ENCODE data around the gene DBP.
A peak's percentile ranks its signal among the peaks of the same experiment; 100 is the strongest.
"Not testable (repeated sequence)": the region's sequence is repeated elsewhere in the genome, so short reads cannot be mapped to it uniquely, and the experiment has no call there.

The DBP gene

GRCh38 chr19:48665786-48666185, 28.6 kb upstream of the DBP start:
- DNase-seq (ENCODE audit: low spot score), result no peak

DNA sequence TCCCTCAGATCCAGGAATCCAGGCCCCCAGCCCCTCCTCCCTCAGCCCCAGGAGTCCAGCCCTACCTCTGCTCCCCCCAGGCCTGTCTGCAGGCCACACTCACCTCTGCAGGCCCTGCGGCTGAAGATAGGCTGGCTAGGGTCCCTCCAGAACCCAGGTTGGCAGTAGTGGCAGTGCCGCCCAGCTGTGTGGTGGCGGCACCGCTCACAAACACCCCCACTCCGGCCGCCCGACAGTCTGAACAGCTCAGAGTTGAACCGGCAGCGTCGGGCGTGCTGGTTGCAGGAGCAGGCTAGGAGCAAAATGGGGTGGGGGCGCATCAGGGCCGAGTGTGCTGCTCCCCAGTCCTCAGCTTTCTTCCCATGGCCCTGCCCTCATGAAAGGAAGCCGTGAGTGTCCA, 27.3 kb upstream of the DBP start:
- peak; percentile 6 for DNase-seq (ENCODE audit: low spot score)

- DNase-seq (ENCODE audit: low spot score), result peak; percentile 8
These were observed 26.5 kb upstream of the DBP start for GRCh38 chr19:48663667-48664066.

DNA sequence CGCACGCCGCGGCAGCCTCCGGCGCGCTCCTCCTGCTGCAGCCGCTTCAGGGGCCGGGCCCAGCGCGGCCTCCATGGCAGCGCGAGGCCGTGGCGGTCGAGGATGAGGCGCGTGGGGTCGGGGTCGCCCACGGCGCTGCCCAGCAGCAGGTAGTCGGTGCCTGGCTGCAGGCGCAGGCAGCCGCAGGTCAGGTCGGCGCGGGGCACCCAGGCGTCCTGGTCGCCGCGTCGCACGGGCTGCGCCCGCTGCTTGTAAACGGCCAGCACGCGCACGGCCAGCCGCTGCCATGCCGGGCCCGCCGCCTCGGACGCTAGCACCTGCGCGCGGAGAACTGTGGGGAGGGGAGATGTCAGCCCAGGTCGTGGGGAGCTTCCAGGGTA, 24.5 kb upstream of the DBP start:
- peak; percentile 19 for DNase-seq (ENCODE audit: low spot score)

DNA sequence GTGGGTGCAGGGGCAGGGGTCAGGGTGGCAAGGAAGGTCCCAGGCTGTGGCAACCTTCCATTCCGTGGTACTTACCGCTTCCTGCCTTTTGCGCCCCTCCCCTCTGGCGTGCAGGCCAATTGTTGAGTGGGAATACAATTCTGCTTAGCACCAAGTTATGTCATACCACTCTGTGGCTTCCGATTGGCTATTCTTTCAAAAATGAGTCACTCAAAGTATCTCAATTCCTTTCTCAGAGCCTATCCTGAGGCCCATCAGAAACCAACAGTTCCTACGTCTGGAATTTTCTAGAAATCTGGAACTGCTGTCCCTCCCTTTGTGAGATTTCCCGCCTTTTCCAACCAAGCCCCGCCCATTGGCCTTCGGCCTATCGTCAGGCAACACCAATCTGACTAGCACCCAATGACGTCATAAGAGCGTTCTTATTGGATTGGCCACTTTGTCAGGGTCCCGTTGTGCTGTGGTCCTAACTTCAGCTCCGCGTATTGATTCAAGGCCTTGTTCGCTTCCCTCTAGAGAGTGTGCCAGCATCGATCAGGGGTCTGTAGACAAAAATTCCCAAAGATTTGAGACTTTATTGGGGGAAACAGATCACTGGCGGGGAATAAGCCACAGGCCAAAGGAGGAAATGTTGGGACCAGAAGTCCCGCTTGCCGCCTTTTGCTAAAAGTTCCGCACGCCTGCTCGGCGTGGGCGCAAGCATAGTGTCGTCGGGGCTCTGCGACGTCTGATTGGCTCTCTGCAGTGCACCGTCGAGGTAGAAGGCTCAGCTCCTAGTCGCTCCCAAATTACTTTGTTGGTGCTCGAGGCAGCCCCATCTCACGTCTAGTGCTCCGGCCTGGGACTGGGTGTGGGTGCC, 23.9 kb upstream of the DBP start:
- DNase-seq (ENCODE audit: low spot score), result peak; percentile 94

DNA sequence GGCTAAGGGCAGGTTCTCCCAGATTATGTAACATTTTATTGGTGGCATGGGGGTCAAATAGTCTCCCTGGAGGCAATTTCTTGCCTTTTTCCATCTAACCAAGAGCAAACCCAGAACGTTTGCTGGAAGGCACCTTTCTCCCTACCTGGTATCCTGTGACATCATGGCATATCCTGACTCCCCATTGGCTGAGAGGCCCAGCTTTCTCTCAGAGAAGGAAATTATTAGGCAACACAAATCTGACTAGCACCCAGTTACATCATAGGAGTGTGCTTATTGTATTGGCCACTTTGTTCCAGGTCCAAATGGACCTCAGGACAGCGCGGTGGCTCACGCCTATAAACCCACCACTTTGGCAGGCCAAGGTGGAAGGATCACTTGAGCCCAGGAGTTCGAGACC, 22.6 kb upstream of the DBP start:
- peak; percentile 44 for DNase-seq (ENCODE audit: low spot score)

GRCh38 chr19:48658483-48658882, 21.3 kb upstream of the DBP start:
- DNase-seq (ENCODE audit: low spot score), result no peak

GRCh38 chr19:48657828-48658227, 20.6 kb upstream of the DBP start:
- not testable (repeated sequence) for DNase-seq (ENCODE audit: low spot score)

- DNase-seq (ENCODE audit: low spot score), result peak; percentile 18
These were observed 19.8 kb upstream of the DBP start for GRCh38 chr19:48656840-48657474.

DNA sequence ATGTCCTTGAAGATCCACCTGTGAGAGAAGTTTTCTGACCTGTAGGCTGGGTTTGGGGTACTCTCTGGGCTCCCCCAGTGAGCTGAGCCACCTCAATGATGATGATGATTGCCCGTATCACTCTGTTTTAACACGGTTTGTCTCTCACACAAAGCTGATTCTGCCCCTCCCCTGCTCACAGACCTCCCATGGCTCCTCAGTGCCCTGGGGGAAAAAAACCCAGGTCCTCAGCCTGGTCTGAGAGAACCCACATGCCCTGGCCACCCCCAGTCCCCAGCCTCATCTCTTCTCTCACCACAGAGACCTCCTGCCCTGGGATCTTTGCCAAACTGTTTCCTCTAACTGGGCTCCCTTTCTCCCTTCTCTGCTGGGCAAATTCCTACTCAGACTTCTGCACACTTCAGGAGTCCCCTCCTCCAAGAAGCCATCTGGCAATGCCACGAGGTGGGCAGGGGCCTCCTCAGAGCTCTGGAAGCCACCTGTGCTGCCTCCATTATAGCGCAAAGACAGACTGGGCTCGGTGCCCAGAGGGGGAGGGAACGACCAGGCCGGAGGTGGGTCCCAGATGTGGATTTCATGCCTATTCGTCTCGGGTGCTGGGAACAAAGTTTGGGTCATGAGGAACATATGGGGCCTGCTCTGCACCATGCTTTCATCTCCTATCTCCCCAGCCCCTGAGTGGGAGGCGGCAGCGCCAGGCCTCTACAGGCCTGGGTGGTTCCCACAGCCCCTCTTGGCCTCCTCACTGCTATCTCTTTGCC, 17.3 kb upstream of the DBP start:
- no peak for DNase-seq (ENCODE audit: low spot score)

- DNase-seq (ENCODE audit: low spot score), result no peak
These were observed 14.5 kb upstream of the DBP start for GRCh38 chr19:48651683-48652048.

DNA sequence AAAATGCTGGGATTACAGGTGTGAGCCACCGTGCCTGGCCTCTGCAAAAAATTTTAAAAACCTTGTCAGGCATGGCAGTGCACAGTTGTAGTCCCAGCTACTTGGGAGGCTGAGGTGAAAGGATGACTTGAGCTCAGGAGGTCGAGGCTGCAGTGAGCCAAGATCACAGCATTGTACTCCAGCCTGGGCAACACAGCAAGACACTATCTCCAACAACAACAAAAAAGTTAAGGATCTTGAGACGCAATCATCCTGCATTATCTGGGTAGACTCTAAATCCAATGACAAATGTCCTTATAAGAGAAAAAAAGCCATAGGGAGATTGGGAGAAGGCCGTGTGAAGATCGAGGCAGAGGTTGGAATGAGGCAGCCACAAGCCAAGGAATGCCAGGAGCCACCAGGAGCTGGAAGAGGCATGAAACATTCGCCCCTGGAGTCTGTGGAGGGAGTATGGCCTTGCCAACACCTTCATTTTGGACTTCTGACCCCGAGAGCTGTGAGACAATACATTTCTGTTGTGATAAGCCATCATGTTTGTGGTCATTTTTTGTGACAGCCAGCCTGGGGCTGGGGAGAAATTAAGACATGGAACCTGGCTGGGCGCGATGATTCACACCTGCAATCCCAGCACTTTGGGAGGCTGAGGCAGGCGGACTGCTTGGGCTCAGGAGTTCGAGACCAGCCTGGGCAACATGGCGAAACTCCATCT, 13.9 kb upstream of the DBP start:
- no peak for DNase-seq (ENCODE audit: low spot score)

DNA sequence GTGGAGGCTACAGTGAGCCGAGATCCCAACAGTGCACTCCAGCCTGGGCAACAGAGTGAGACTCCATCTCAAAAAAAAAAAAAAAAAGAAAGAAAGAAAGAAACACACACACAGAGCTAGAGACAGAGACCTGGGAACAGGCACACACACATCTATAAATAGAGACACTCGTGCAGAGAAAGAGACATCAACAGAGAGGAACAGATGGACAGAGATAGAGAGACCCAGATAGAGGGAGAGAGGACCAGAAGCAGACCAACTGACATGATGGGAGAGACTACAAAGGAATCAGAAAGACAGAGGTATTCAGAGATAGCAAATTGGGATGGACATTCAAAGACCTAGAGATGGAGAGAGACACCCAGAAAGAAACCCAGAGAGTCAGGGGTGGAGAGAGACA, 11.0 kb upstream of the DBP start:
- DNase-seq (ENCODE audit: low spot score), result no peak

DNA sequence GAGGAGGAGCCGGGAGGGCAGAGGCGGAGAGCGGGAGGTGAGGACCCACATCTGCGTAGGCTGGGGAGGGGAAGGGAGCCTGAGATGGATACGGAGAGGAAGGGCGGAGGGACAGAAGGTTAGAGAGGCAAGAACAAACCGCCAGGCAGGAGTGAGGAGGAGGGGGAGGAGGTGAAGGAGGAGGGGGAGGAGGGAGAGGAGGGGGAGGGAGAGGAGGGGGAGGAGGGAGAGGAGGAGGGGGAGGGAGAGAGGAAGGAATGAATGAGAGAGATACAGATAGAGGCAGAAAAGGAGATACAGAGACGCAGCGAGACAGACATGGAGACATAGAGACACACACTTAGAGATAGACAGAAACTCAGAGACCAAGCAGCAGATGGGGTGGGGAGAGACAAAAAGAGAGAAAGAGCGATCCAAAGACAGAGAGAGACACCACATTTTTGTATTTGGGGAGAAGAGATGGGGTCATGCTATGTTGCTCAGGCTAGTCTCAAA, 9.6 kb upstream of the DBP start:
- DNase-seq (ENCODE audit: low spot score), result peak; percentile 90

GRCh38 chr19:48646001-48646721, 9.0 kb upstream of the DBP start, which contains the start of gene CA11:
Gene CA11, minus strand, starts transcription at chr19:48646187. Its CDS starts 555 bp downstream, at chr19:48645632.
- DNase-seq (ENCODE audit: low spot score), result peak; percentile 59

DNA sequence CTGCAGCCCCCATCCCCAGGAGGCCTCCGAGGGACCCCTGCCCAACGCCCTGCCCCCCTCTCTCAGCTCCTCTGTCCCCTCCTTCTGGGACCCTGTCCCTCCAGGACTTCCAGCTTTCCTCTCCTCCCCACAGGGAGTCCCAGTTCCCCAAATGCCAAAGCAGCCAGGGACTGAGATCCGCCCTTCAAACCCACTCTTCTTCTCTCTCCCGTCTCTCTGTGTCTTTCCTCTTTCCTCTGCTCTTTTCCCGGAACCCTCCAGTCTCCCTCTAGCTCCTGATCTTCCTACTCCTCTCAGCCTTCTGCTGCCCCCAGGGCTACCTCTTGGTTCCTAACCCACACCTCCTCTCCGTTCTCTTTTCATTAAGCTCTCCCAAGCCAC, 8.4 kb upstream of the DBP start:
- DNase-seq (ENCODE audit: low spot score), result no peak

DNA sequence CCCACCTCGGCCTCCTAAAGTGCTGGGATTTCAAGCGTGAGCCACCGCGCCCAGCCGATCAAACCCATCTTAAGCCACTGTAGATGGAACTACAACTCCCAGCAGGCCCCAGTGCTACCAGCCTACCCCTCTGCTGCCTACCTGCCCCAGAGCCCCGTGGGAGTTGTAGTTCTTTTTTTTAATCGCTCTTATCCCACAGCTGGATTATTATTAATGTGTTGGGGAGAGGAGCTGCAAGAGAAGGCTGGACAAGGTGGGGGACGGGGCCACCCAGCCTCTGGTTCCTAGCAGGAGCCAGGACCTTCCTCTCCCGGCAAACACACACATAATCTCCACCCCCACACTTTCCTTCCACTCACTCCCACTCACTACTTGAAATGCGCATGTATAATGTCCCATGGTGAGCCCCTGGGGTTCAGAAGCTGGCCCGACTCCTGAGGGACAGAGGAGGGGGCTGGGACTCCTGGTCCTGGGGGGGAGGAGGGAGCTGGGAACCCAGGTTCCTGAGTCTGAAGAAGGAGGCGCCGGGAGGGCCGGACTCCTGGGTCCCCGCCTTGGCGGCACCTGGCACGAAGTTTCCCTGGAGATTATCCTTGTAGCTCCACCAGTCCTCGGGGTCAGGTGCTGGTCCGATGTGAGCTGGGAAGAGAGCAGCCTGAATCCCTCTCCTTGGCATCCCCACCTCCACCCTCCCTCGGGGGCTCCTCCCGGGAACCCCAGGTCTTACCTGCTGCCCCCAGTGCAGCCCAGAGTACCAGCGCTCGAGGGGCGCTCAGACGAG, 7.8 kb upstream of the DBP start:
- DNase-seq (ENCODE audit: low spot score), result peak; percentile 57

- DNase-seq (ENCODE audit: low spot score), result no peak
These were observed 7.2 kb upstream of the DBP start for GRCh38 chr19:48644355-48644754.

DNA sequence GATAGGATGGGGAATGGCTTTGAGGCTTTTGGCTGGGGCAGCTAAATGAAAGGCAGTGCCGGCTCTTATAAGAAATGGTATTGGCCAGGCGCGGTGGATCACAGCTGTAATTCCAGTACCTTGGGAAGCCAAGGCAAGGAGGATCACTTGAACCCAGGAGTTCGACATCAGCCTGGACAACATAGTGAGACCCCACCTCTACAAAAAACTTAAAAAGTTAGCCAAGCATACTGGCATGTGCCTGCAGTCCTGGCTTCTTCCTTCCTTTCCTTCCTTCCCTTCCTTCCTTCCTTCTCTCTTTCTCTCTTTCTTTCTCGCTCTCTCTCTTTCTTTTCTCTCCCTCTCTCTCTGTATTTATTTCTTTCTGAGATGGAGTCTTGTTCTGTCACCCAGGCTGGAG, 5.7 kb upstream of the DBP start:
- no peak for DNase-seq (ENCODE audit: low spot score)

GRCh38 chr19:48641850-48642249, 4.7 kb upstream of the DBP start:
- DNase-seq (ENCODE audit: low spot score), result no peak
